CD4-positive, alpha-beta T cell treated with Interleukin-4 for 1 hour (primary cell): Measurements from ENCODE around the gene GALNT5.

Experiments
- DNase-seq, 2 donors: peaks; one replicate each; pipeline ENCODE4 v3.0.0-alpha.2; 2020 to 2022

The GALNT5 gene

GRCh38 chr2:157292853-157293252, 35.3 kb downstream of the GALNT5 start:
- no peak for DNase-seq

- no peak for DNase-seq
These were observed 39.0 kb downstream of the GALNT5 start for GRCh38 chr2:157296490-157296889.

GRCh38 chr2:157296958-157297357, 39.5 kb downstream of the GALNT5 start:
- DNase-seq, result no peak

- no peak for DNase-seq
These were observed 43.8 kb downstream of the GALNT5 start for GRCh38 chr2:157301307-157301706.

- DNase-seq, result peak; percentile 38 to 71
These were observed 45.1 kb downstream of the GALNT5 start for GRCh38 chr2:157302492-157303099.

- no peak for DNase-seq
These were observed 46.1 kb downstream of the GALNT5 start for GRCh38 chr2:157303612-157304011.

GRCh38 chr2:157304811-157305722, 47.6 kb downstream of the GALNT5 start:
- DNase-seq, result no peak

- no peak for DNase-seq
These were observed 48.2 kb downstream of the GALNT5 start for GRCh38 chr2:157305723-157306110.

- DNase-seq, result peak in 1 of 2 donors; percentile 23
These were observed 49.5 kb downstream of the GALNT5 start for GRCh38 chr2:157307021-157307420.

GRCh38 chr2:157309878-157310277, 52.4 kb downstream of the GALNT5 start:
- DNase-seq, result no peak

GRCh38 chr2:157311706-157312105, 54.2 kb downstream of the GALNT5 start:
- DNase-seq, result no peak

- no peak for DNase-seq
These were observed 55.5 kb downstream of the GALNT5 start for GRCh38 chr2:157312866-157313486.

- DNase-seq, result no peak
These were observed 58.4 kb downstream of the GALNT5 start for GRCh38 chr2:157315901-157316300.

- DNase-seq, result no peak
These were observed 61.4 kb downstream of the GALNT5 start for GRCh38 chr2:157318884-157319283.

- no peak for DNase-seq
These were observed 62.3 kb downstream of the GALNT5 start for GRCh38 chr2:157319795-157320194.

- DNase-seq, result no peak
These were observed 62.9 kb downstream of the GALNT5 start for GRCh38 chr2:157320409-157320808.

- DNase-seq, result no peak
These were observed 64.0 kb downstream of the GALNT5 start for GRCh38 chr2:157321466-157321865.

- no peak for DNase-seq
These were observed 64.9 kb downstream of the GALNT5 start for GRCh38 chr2:157322432-157322831.

- no peak for DNase-seq
These were observed 66.9 kb downstream of the GALNT5 start for GRCh38 chr2:157324331-157324843.

- no peak for DNase-seq
These were observed 68.3 kb downstream of the GALNT5 start, which contains the start of gene ERMN for GRCh38 chr2:157325786-157326185. Gene ERMN, minus strand, starts transcription at chr2:157325824. Its CDS starts 182 bp downstream, at chr2:157325642.

GRCh38 chr2:157326698-157327097, 69.2 kb downstream of the GALNT5 start:
- no peak for DNase-seq

- no peak for DNase-seq
These were observed 69.7 kb downstream of the GALNT5 start for GRCh38 chr2:157327200-157327599.
